ENCODE results near the gene KAT2B. TPM values are rescaled to one million over a fixed set of nuclear protein-coding genes. Genes with fewer than 3 reads are reported as not detected.

KAT2B gene
- total RNA-seq, 4 donors from 2014 or later: 57.2 to 122 (median 74.9) TPM

GRCh38 chr3:20051123-20051806 lies 11.0 kb downstream of the KAT2B start:
- no peak overlapping the region for H3K27ac ChIP-seq
- peaks cover 42 to 47% of the 10 kb centered on the region in 2 donors for H3K4me1 ChIP-seq
- H3K27me3 ChIP-seq: no peaks in the 10 kb centered on the region
- H3K36me3 ChIP-seq: no peaks in the 10 kb centered on the region
- H3K4me3 ChIP-seq (replicated peaks in 1 of 3): no peak overlapping the region
- TF ChIP-seq CTCF (IDR thresholded peaks at IDR 0.05) (no peak), POLR2A (IDR thresholded peaks at IDR 0.05) (no peak)
- DNase-seq: no peak
- 87 to 88% methylated on average over 4 of the region's 4 CpGs for WGBS, 2 donors
- no peaks in the 10 kb centered on the region for H3K9me3 ChIP-seq
- intact Hi-C loops (cut with DNase I): no loop called here

- Histone ChIP-seq H3K27me3 (no peaks in the 10 kb centered on the region), H3K4me1 (peaks cover 51 to 56% of the 10 kb centered on the region in 2 donors), H3K27ac (no peak overlapping the region), H3K36me3 (no peaks in the 10 kb centered on the region), H3K4me3 (replicated peaks in 1 of 3) (no peak overlapping the region), H3K9me3 (no peaks in the 10 kb centered on the region)
- no peak for TF ChIP-seq CTCF (IDR thresholded peaks at IDR 0.05)
- no peak for TF ChIP-seq POLR2A (IDR thresholded peaks at IDR 0.05)
- intact Hi-C loops (cut with DNase I): no loop called here
- no peak for DNase-seq
- 95 to 96% methylated on average over 7 of the region's 7 CpGs for WGBS, 2 donors
Measured at GRCh38 chr3:20052851-20053250, 12.6 kb downstream of the KAT2B start.

DNA sequence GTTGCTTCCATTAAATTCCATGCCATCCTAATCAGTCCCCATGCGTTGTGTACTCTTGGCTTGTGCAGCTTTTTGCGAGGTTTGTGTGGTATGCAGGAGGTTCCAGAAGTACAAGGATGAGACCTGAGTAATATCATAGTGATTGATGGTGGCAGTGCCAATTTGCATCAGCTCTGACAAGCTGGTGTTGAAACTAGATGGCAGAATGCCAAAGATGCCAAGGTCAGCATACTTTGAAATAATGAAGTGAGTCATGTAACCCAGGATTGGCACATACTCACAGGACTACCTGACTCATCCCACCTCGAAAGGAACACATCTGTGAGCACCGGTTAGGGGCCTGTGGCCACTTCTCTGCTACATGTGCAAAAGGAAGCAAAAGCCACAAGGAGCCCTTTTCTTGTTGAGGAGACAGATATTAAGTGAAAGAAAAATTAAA lies 14.3 kb downstream of the KAT2B start:
- H3K27me3 ChIP-seq: no peaks in the 10 kb centered on the region
- intact Hi-C loops (cut with DNase I): no loop called here
- TF ChIP-seq CTCF (IDR thresholded peaks at IDR 0.05) (no peak), POLR2A (IDR thresholded peaks at IDR 0.05) (no peak)
- peak; percentile 60 to 62 for DNase-seq
- no peaks in the 10 kb centered on the region for H3K36me3 ChIP-seq
- H3K9me3 ChIP-seq: no peaks in the 10 kb centered on the region
- peaks cover 37 to 43% of the 10 kb centered on the region in 2 donors for H3K4me1 ChIP-seq
- peak overlapping the region; percentile 72 to 83 (median 82) for H3K27ac ChIP-seq
- H3K4me3 ChIP-seq (replicated peaks in 1 of 3): no peak overlapping the region
- WGBS, 2 donors: 55 to 68% methylated on average over 4 of the region's 4 CpGs

DNA sequence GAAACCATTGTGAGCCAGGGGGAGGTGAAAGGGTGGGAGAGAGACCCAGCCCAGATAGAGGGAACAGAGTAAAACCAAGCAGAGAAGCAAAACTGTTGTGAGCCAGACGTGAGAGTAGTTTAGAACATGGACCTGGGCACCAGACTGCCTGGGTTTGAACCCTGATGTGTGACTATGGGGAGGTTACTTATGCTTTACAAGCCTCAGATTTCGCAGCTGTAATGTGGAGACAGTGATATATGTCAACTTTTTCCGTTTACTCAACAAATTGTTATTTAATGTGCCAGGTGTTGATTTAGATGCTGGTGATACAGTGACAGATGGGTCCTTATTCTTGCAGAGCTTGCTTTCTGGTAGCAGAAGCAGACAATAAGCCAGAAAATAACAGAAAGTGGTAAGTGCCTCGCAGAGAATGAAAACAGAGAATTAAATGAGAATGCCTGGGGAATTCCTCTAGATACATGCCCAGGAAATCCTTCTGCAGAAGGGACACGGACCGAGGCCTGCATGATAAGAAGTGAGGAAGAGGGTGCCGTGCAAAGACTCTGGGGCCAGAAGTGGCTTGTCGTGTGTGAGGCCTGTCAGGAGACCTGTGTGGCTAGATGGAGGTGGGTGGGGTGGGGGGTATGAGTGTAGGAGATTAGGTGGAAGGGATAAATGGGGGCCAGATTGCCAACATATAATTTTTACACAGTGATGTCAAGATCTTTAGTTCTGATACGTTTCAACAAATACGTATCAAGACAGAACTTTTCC lies 15.0 kb downstream of the KAT2B start:
- Histone ChIP-seq H3K27ac (peak overlapping the region; percentile 72 to 83 (median 82)), H3K4me1 (peaks cover 32 to 39% of the 10 kb centered on the region in 2 donors), H3K36me3 (no peaks in the 10 kb centered on the region), H3K27me3 (no peaks in the 10 kb centered on the region), H3K4me3 (replicated peaks in 1 of 3) (no peak overlapping the region), H3K9me3 (no peaks in the 10 kb centered on the region)
- no peak for DNase-seq
- TF ChIP-seq CTCF (IDR thresholded peaks at IDR 0.05) (no peak), POLR2A (IDR thresholded peaks at IDR 0.05) (no peak)
- intact Hi-C loops (cut with DNase I): no loop called here
- WGBS, 2 donors: 71 to 77% methylated on average over 10 of the region's 10 CpGs

DNA sequence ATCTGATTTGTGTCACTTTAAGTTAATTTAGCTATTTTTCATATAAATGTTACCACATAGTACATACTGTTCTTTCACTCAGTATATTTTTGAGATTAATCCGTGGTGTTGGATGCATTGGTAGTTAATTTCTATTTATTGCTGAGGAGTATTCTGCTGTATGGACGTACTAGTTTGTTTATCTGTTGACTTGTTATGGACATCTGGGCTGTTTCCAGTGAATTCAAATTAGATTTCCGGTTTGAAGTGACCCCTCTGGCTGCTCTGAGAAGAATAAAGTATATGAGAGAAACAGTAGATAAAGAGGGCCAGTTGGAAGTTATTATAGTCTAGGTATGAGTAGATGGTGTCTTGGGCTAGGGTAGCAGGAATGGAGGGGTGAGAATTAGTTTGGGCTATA lies 15.6 kb downstream of the KAT2B start:
- no peaks in the 10 kb centered on the region for H3K27me3 ChIP-seq
- H3K9me3 ChIP-seq: no peaks in the 10 kb centered on the region
- DNase-seq: no peak
- H3K27ac ChIP-seq: peak overlapping the region; percentile 72 to 83 (median 82)
- 75 to 80% methylated on average over 3 of the region's 3 CpGs for WGBS, 2 donors
- TF ChIP-seq CTCF (IDR thresholded peaks at IDR 0.05) (no peak), POLR2A (IDR thresholded peaks at IDR 0.05) (no peak)
- H3K4me1 ChIP-seq: peaks cover 36 to 43% of the 10 kb centered on the region in 2 donors
- no peak overlapping the region for H3K4me3 ChIP-seq (replicated peaks in 1 of 3)
- intact Hi-C loops (cut with DNase I): no loop called here
- H3K36me3 ChIP-seq: no peaks in the 10 kb centered on the region

Data from thyroid gland (tissue), 4 donors.